ENCODE data around the gene GPNMB.

DNA sequence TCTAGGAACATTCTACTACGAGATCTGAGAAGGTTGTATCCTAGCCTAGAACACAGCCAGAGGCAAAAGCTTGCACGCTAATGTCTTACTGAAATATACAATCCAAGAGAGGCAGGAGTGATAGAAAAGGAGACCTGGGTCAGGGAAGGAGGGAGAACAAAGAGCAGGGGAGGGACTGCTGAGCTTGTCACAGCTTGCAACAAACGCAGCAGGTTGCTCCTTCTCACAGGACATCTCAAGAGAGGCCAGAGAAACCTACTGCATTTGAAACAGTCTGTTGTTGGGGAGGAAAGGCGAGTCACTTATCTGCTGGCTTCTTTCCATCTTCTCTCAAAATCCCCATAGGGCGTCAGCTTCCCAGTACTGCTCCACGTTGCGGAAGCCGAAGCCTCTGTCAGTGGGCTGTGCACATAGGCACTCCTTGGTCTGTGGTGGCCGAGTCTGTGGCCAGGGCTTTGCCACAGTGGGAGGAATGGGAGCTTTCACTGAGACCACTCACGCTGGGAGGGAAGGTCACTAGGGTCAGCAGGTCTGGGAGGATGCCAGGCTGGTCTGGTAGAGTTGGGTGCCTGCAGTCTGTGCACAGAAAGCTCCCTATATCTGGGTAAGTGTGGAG is 25.8 kb upstream of the GPNMB start:
- TF ChIP-seq, protein P1, sequence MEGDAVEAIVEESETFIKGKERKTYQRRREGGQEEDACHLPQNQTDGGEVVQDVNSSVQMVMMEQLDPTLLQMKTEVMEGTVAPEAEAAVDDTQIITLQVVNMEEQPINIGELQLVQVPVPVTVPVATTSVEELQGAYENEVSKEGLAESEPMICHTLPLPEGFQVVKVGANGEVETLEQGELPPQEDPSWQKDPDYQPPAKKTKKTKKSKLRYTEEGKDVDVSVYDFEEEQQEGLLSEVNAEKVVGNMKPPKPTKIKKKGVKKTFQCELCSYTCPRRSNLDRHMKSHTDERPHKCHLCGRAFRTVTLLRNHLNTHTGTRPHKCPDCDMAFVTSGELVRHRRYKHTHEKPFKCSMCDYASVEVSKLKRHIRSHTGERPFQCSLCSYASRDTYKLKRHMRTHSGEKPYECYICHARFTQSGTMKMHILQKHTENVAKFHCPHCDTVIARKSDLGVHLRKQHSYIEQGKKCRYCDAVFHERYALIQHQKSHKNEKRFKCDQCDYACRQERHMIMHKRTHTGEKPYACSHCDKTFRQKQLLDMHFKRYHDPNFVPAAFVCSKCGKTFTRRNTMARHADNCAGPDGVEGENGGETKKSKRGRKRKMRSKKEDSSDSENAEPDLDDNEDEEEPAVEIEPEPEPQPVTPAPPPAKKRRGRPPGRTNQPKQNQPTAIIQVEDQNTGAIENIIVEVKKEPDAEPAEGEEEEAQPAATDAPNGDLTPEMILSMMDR (IDR thresholded peaks at IDR 0.05), result no peak
- TF ChIP-seq POLR2A (IDR thresholded peaks at IDR 0.05), result no peak
